SK-N-SH (cell line): ENCODE measurements around the gene SNX9.

Experiments
- CTCF ChIP-seq: fragments of 200-600 bp; sonication (generic); IDR thresholded peaks from 2 replicates; pipeline ENCODE4 v1.6.1; 2017; ENCODE audit warnings: antibody characterized with exemption, mild to moderate bottlenecking, moderate library complexity
- EP300 ChIP-seq, 2 experiments: IDR thresholded peaks; 2 replicates each; pipeline versions ENCODE4 v1.4.0 to v1.6.1; 2012; ENCODE audit warnings: borderline replicate concordance in 1 of 2, low read depth in 1 of 2, low read length in 1 of 2
- FOXJ3 ChIP-seq: sonication (generic); formaldehyde crosslinking; IDR thresholded peaks from 2 replicates; pipeline ENCODE4 v1.5.1; 2020; ENCODE audit warnings: mild to moderate bottlenecking, missing genetic modification reagents
- POLR2AphosphoS5 ChIP-seq: IDR thresholded peaks from 2 replicates; pipeline ENCODE4 v1.6.1; 2012; ENCODE audit warnings: low read depth, low read length
- RAD21 ChIP-seq: IDR thresholded peaks from 2 replicates; pipeline ENCODE4 v1.6.1; 2012; ENCODE audit warnings: mild to moderate bottlenecking, low read length
- TAF1 ChIP-seq: IDR thresholded peaks from 2 replicates; pipeline ENCODE4 v1.6.1; 2012; ENCODE audit warnings: low read depth, mild to moderate bottlenecking, low read length, moderate library complexity, borderline replicate concordance
- YY1 ChIP-seq: IDR thresholded peaks from 2 replicates; pipeline ENCODE4 v1.4.0; 2012; ENCODE audit warnings: low read depth, mild to moderate bottlenecking
- TF ChIP-seq, protein P1 (sequence below): fragments of 150-350 bp; IDR thresholded peaks from 2 replicates; pipeline ENCODE4 v1.6.1; 2017; ENCODE audit warnings: antibody characterized with exemption, low read length, low read depth, borderline replicate concordance
- TF ChIP-seq, protein P2 (sequence below): IDR thresholded peaks from 2 replicates; pipeline ENCODE4 v1.4.0; 2012; ENCODE audit warnings: low read depth

DNA sequence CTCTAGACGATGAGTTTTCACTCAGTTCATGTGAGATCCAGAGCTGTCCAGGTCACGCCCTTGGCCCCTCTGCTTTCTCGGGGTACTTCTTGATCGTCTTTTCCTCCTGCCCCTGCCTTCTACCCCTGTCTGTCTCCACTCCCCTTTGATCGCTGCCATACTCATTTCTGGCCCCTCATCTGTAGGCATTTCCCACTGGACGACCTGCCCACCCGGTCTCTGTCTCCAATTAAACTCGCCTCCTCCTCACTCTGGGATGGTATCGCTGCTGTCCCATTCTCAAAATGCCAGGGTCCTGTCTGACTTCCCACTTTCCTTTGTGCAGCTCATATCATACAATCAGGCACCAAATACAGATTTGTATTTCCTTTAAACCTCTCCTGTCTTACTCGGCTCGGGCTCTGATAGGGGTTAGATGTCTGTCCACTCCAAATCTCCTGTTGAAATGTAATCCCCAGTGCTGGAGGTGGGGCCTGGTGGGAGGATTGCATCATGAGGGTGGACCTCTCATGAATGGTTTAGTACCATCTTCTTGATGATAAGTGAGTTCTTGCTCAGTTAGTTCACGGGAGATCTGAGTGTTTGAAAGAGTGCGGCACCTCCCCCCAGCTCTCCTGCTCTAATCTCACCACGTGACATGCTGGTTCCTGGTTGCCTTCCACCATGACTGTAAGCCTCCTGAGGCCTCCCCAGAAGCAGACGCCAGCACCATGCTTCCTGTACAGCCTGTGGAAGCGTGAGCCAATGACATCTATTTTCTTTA lies 155.2 kb downstream of the SNX9 start:
- TF ChIP-seq CTCF: no peak
- no peak for TF ChIP-seq EP300 (IDR thresholded peaks at IDR 0.05; ENCODE audit: borderline replicate concordance in 1 of 2, low read depth in 1 of 2, low read length in 1 of 2)
- no peak for TF ChIP-seq TAF1
- no peak for TF ChIP-seq POLR2AphosphoS5
- TF ChIP-seq, protein P1, sequence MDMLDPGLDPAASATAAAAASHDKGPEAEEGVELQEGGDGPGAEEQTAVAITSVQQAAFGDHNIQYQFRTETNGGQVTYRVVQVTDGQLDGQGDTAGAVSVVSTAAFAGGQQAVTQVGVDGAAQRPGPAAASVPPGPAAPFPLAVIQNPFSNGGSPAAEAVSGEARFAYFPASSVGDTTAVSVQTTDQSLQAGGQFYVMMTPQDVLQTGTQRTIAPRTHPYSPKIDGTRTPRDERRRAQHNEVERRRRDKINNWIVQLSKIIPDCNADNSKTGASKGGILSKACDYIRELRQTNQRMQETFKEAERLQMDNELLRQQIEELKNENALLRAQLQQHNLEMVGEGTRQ: no peak
- TF ChIP-seq FOXJ3 (CRISPR knock-in tag): no peak
- TF ChIP-seq, protein P2, sequence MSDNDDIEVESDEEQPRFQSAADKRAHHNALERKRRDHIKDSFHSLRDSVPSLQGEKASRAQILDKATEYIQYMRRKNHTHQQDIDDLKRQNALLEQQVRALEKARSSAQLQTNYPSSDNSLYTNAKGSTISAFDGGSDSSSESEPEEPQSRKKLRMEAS: no peak
- no peak for TF ChIP-seq RAD21
- no peak for TF ChIP-seq YY1
